Measurements from ENCODE around the gene ZFAND3.

ZFAND3 gene

GRCh38 chr6:38077488-38078030, 258.0 kb downstream of the ZFAND3 start:
- Histone ChIP-seq H2AFZ (ENCODE audit: low read depth, low read length) (no peak overlapping the region), H3K9me3 (ENCODE audit: insufficient read depth, low read length, severe bottlenecking) (no peaks in the 10 kb centered on the region), H3K4me1 (ENCODE audit: insufficient read depth, low read length) (no peaks in the 10 kb centered on the region), H4K20me1 (ENCODE audit: insufficient read depth, low read length) (0 out of 2 replicates have a peak, but pooled peaks cover 7% of the 10 kb centered on the region), H3K4me2 (ENCODE audit: insufficient read depth, low read length) (no peak overlapping the region), H3K36me3 (ENCODE audit: insufficient read depth, low read length) (no peaks in the 10 kb centered on the region), H3K79me2 (ENCODE audit: insufficient read depth, low read length) (peaks cover 11% of the 10 kb centered on the region; the same call in 1 of the 2 replicates), H3K27ac (ENCODE audit: low read length) (no peak overlapping the region), H3K9ac (ENCODE audit: low read depth, low read length) (no peak overlapping the region), H3K4me3 (ENCODE audit: low read depth in 1 of 2, low read length in 2 of 2) (no peak overlapping the region), H3K27me3 (ENCODE audit: insufficient read depth, low read length, poor library complexity) (no peaks in the 10 kb centered on the region)
- ATAC-seq (ENCODE audit: insufficient read depth, low read depth) (no peak), DNase-seq (no peak)
- TF ChIP-seq EZH2 (IDR thresholded peaks at IDR 0.05; ENCODE audit: borderline replicate concordance, low read depth, low read length, severe bottlenecking) (no peak), CTCF (IDR thresholded peaks at IDR 0.05; ENCODE audit: borderline replicate concordance, extremely low read depth, low read length, poor library complexity, severe bottlenecking) (no peak)

DNA sequence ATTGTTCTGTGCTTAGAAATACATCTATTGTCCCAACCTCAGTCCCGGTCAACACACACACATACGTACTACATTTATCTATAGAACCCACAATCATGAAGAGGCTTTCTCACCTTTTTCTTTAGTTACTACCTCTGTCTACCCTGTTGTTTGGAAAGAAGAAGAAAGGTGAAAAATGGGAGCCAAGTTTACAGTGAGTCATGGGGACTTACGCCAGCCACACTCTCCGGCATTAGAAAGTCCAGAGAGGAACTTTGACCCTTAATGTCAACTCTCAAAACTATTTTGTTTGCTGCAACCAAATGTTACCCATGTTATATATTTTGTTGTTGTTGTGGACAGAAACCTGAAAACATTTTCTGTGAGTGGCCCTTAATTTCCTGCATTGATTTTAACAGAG, 259.1 kb downstream of the ZFAND3 start:
- Histone ChIP-seq H3K9ac (ENCODE audit: low read depth, low read length) (no peak overlapping the region), H3K4me1 (ENCODE audit: insufficient read depth, low read length) (no peaks in the 10 kb centered on the region), H3K9me3 (ENCODE audit: insufficient read depth, low read length, severe bottlenecking) (no peaks in the 10 kb centered on the region), H3K27me3 (ENCODE audit: insufficient read depth, low read length, poor library complexity) (no peaks in the 10 kb centered on the region), H3K79me2 (ENCODE audit: insufficient read depth, low read length) (peaks cover 11% of the 10 kb centered on the region; the same call in 1 of the 2 replicates), H4K20me1 (ENCODE audit: insufficient read depth, low read length) (0 out of 2 replicates have a peak, but pooled peaks cover 7% of the 10 kb centered on the region), H3K27ac (ENCODE audit: low read length) (no peak overlapping the region), H3K36me3 (ENCODE audit: insufficient read depth, low read length) (peaks cover 5% of the 10 kb centered on the region; the same call in 1 of the 2 replicates), H3K4me3 (ENCODE audit: low read depth in 1 of 2, low read length in 2 of 2) (no peak overlapping the region), H2AFZ (ENCODE audit: low read depth, low read length) (no peak overlapping the region), H3K4me2 (ENCODE audit: insufficient read depth, low read length) (no peak overlapping the region)
- ATAC-seq (ENCODE audit: insufficient read depth, low read depth) (no peak), DNase-seq (no peak)
- no peak for TF ChIP-seq EZH2 (IDR thresholded peaks at IDR 0.05; ENCODE audit: borderline replicate concordance, low read depth, low read length, severe bottlenecking)
- no peak for TF ChIP-seq CTCF (IDR thresholded peaks at IDR 0.05; ENCODE audit: borderline replicate concordance, extremely low read depth, low read length, poor library complexity, severe bottlenecking)

GRCh38 chr6:38079107-38079506, 259.6 kb downstream of the ZFAND3 start:
- Histone ChIP-seq H3K9me3 (ENCODE audit: insufficient read depth, low read length, severe bottlenecking) (no peaks in the 10 kb centered on the region), H3K4me3 (ENCODE audit: low read depth in 1 of 2, low read length in 2 of 2) (no peak overlapping the region), H3K4me2 (ENCODE audit: insufficient read depth, low read length) (no peak overlapping the region), H2AFZ (ENCODE audit: low read depth, low read length) (no peak overlapping the region), H3K36me3 (ENCODE audit: insufficient read depth, low read length) (peaks cover 5% of the 10 kb centered on the region; the same call in 1 of the 2 replicates), H3K27ac (ENCODE audit: low read length) (no peak overlapping the region), H3K9ac (ENCODE audit: low read depth, low read length) (no peak overlapping the region), H3K79me2 (ENCODE audit: insufficient read depth, low read length) (peaks cover 11% of the 10 kb centered on the region; the same call in 1 of the 2 replicates), H3K4me1 (ENCODE audit: insufficient read depth, low read length) (no peaks in the 10 kb centered on the region), H4K20me1 (ENCODE audit: insufficient read depth, low read length) (0 out of 2 replicates have a peak, but pooled peaks cover 7% of the 10 kb centered on the region), H3K27me3 (ENCODE audit: insufficient read depth, low read length, poor library complexity) (no peaks in the 10 kb centered on the region)
- ATAC-seq (ENCODE audit: insufficient read depth, low read depth): no peak
- no peak for DNase-seq
- no peak for TF ChIP-seq EZH2 (IDR thresholded peaks at IDR 0.05; ENCODE audit: borderline replicate concordance, low read depth, low read length, severe bottlenecking)

- Histone ChIP-seq H3K4me2 (ENCODE audit: insufficient read depth, low read length) (no peak overlapping the region), H3K4me3 (ENCODE audit: low read depth in 1 of 2, low read length in 2 of 2) (no peak overlapping the region), H4K20me1 (ENCODE audit: insufficient read depth, low read length) (0 out of 2 replicates have a peak, but pooled peaks cover 7% of the 10 kb centered on the region), H3K27ac (ENCODE audit: low read length) (no peak overlapping the region), H3K27me3 (ENCODE audit: insufficient read depth, low read length, poor library complexity) (no peaks in the 10 kb centered on the region), H3K4me1 (ENCODE audit: insufficient read depth, low read length) (no peaks in the 10 kb centered on the region), H3K36me3 (ENCODE audit: insufficient read depth, low read length) (peaks cover 5% of the 10 kb centered on the region; the same call in 1 of the 2 replicates), H3K9ac (ENCODE audit: low read depth, low read length) (no peak overlapping the region), H3K79me2 (ENCODE audit: insufficient read depth, low read length) (peaks cover 10% of the 10 kb centered on the region; the same call in 1 of the 2 replicates), H3K9me3 (ENCODE audit: insufficient read depth, low read length, severe bottlenecking) (no peaks in the 10 kb centered on the region), H2AFZ (ENCODE audit: low read depth, low read length) (no peak overlapping the region)
- ATAC-seq (ENCODE audit: insufficient read depth, low read depth) (no peak), DNase-seq (no peak)
- TF ChIP-seq EZH2 (IDR thresholded peaks at IDR 0.05; ENCODE audit: borderline replicate concordance, low read depth, low read length, severe bottlenecking) (no peak), CTCF (IDR thresholded peaks at IDR 0.05; ENCODE audit: borderline replicate concordance, extremely low read depth, low read length, poor library complexity, severe bottlenecking) (no peak)
Observed at GRCh38 chr6:38079537-38079936, 260.0 kb downstream of the ZFAND3 start.
